Tibial nerve (tissue), 4 donors: ENCODE results near the gene KLHL36.

Experiments used
- EP300 ChIP-seq, 2 donors: sonication (generic); formaldehyde crosslinking; IDR thresholded peaks; one replicate each; pipeline ENCODE4 v1.6.1; 2017; ENCODE audit warnings: antibody characterized with exemption in 2 of 2, mild to moderate bottlenecking in 1 of 2
- TF ChIP-seq, protein P1 (sequence below), 5 experiments: fragments of 200-600 bp in 3 of 5; fragments of 450-650 bp in 2 of 5; sonication (generic) in 3 of 5; IDR thresholded peaks; one replicate each; pipeline ENCODE4 v1.5.1; 2016 to 2019; ENCODE audit warnings: antibody characterized with exemption in 5 of 5, mild to moderate bottlenecking in 3 of 5, moderate library complexity in 2 of 5

DNA sequence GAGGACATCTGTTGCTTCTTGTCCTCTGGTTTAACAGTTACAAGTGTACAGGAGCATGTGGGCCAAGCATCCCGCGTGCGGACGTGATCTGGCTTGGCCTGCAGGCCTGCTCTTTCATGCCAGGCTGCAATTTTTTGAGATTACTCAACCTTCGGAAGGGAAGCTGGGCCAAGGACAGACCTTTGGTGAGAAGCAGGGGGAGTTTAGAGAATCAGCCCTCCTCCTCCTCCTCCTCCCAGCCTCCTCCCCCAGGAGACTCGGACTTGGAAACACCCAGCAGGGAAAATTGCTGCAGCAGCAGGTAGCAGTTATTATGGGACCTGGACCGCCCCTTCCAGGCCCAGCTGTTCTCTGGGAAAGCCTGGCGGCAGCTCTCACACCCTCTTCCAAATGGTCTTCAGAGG lies 5.1 kb upstream of the KLHL36 start:
- TF ChIP-seq, protein P1, sequence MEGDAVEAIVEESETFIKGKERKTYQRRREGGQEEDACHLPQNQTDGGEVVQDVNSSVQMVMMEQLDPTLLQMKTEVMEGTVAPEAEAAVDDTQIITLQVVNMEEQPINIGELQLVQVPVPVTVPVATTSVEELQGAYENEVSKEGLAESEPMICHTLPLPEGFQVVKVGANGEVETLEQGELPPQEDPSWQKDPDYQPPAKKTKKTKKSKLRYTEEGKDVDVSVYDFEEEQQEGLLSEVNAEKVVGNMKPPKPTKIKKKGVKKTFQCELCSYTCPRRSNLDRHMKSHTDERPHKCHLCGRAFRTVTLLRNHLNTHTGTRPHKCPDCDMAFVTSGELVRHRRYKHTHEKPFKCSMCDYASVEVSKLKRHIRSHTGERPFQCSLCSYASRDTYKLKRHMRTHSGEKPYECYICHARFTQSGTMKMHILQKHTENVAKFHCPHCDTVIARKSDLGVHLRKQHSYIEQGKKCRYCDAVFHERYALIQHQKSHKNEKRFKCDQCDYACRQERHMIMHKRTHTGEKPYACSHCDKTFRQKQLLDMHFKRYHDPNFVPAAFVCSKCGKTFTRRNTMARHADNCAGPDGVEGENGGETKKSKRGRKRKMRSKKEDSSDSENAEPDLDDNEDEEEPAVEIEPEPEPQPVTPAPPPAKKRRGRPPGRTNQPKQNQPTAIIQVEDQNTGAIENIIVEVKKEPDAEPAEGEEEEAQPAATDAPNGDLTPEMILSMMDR (IDR thresholded peaks at IDR 0.05), result peak in 1 of 5 experiments; percentile 14
- TF ChIP-seq EP300 (IDR thresholded peaks at IDR 0.05), result peak in 1 of 2 donors; percentile 78
